Middle frontal gyrus (tissue), 1 donor: ENCODE results near the gene THAP4.

Experiments
- DNase-seq: peaks from one replicate; pipeline ENCODE4 v3.0.0-alpha.2; 2015; ENCODE audit warnings: low spot score; ENCODE audit errors: extremely low spot score

THAP4 gene

DNA sequence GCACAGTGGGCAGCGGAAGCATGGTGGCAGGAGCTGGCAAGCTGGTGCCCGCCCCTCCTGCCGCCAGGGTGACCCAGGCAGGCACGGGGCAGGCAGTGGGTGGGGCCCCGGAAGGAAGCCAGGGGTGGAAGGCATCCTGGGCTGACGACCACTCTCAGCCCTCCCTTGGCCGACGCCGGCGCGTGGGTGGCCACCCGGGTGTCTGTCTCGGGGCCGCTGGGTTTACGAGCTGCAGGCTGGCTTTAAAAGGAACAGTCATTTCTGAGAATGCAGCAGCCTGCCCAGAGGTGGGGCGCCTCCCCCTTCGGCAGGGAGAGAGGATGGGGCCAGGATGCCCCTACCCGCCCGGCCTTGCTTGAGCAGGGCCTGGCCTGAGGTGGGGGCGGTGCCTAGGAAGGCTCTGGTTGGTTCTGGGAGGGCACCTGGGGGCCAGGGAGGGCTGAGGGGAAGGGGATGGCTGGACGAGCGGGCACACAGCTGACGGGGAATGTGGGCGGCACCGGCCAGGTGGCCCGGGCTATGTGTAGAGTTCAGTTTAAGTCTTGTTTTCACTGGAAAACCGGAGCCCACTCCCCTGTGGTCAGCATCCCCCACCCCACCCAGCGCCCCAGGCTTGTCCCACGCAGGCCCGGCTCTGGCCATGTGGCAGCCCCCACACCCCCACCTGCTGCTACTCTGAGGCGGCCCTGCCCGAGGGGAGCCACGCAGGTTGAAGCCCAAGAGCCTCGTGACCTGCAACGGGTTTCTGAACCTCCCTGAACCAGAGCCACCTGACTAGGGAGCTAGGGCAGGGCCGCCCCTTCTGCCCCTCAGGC lies 72.2 kb downstream of the THAP4 start:
- no peak for DNase-seq

DNA sequence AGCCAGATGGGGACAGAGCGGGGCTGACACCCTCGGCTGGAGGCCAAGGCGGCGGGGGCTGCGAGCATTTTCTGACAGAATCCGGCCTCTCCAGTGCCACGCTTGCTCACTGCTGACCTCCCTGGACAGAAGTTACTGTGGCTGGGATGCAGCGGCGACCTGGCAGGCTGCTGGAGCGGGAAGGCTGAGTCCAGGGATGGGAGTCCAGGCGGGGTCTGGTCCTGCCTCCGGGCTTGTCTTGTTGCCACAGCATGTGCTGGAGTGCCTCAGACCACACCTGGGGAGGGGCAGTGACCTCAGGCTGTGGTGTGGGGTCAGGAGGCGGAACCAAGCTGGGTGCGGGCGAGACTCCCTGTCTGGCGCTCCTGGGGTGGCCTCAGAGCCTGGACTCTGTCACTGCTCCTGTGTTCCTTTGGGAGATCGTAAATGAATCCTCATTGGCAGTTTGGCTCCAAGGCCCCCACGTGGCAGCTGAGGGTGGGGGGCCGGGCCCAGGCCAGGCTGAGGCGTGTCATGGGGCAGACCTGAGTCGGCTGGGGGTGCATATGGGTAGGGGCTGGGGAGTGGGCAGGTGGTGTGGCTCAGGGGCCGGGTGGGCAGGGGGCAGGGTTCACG lies 72.9 kb downstream of the THAP4 start:
- DNase-seq, result no peak

- no peak for DNase-seq
Measured at GRCh38 chr2:241563571-241563980, 73.4 kb downstream of the THAP4 start.

DNA sequence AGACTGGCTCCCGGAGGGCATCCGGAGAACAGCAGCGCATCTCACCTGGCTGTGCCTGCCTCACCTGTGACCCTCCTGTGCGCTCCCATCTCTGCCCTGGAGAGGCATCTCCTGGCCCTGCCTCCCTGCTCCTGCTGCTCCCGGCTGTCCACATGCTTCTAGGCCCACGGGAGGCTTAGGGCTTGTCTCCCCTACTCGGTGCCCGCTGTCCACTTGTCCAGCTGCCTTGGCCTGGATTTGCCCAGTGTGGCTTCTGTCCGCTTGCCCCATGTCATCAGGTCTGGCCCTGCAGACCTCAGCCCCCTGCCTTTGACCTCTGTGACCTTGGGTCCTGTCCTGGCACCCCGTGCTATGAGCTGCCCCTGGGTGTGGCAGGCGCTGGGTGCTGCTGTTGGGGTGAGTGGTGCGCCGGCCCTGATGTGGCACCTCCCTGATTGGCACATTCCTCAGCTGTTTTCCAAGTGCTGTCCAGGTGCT lies 73.9 kb downstream of the THAP4 start:
- DNase-seq, result no peak

DNA sequence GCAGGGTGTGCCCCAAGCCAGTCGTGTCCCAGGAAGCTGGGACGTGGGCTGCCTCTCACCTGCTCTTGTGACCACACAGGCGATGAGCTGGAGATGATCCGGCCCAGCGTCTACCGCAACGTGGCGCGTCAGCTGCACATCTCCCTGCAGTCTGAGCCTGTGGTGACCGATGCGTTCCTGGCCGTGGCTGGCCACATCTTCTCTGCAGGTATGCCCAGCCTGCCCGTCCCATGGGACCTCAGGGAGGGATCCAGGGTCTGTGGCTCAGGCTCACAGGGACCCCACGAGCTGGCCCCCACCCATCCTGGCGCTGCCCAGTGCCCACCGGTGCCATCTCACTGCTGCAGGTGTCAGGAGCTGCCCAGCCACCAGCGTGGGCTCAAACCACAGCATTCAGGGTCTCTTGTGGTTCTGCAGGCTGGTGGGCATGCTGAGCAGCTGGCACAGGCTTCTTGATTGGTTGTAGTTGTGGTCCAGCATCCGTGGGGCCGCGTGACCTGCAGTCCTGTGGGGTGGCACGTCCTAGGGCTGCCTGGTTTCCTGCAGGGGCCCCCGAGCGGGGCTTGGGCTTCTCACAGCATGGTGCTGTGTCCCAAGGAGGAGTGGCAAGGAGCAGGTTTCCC lies 74.6 kb downstream of the THAP4 start:
- DNase-seq, result no peak

DNA sequence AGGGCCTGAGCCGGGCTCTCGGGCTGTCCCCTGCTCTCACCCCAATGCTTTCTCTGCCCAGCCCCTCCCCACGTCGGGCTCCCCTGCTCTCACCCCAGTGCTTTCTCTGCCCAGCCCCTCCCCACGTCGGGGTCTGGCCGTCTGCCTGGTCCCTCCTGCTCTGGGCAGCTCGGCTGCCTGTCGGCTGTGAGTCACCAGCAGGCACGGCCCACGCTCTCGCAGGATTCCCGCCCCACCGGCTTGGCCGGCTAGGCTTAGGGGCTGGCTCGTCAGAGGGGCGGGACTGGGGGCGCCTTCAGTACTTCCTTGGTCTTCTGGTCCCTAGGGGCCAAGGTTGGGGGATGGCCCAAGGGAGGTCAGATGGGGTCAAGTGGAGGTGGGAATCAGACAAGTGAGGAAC lies 75.1 kb downstream of the THAP4 start:
- DNase-seq, result no peak

- DNase-seq, result no peak
Measured at GRCh38 chr2:241560883-241561474, 76.0 kb downstream of the THAP4 start.

GRCh38 chr2:241560162-241560882 lies 76.6 kb downstream of the THAP4 start:
- no peak for DNase-seq

GRCh38 chr2:241559323-241560161 lies 77.4 kb downstream of the THAP4 start:
- DNase-seq, result peak; percentile 74

- DNase-seq, result no peak
Measured at GRCh38 chr2:241558532-241559322, 78.2 kb downstream of the THAP4 start, which contains the start of gene BOK. TSS of gene BOK (plus strand) at chr2:241558745. CDS start at chr2:241559484, 739 bp downstream.

GRCh38 chr2:241556746-241557145 lies 80.2 kb downstream of the THAP4 start:
- no peak for DNase-seq

- no peak for DNase-seq
Measured at GRCh38 chr2:241555711-241556110, 81.2 kb downstream of the THAP4 start.

DNA sequence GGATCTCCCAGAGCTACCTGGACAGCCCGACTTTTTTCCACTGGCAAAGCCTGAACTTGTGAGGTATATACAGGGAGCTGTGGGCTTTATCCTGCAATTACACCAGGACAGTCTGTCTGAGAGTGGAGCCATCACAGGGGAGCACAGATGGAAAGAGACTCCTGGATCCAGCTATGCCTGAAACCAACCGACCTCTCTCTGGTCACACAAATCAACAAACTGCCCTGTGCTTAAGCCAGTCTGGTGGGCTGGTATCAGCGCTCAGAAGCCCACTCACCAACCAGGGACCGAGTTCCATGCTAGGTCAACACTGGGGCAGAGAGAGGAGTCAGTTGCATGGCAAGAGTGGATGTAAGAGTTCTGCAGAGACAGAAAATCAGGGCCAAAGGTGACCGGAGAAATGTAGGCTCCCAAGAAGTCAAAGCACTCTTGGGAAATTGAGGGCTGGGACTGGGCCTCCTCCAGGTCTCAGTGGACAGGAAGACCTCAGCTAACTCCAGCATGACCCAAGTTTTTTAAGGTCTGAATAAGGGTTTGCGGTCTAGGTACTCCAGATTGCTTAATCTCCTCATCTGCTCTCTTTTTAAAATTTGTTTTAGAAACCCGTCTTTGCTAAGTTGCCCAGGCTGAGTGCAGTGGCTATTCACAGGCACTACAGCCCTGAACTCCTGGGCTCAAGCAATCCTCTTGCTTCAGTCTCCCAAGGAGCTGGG lies 82.2 kb downstream of the THAP4 start:
- no peak for DNase-seq

DNA sequence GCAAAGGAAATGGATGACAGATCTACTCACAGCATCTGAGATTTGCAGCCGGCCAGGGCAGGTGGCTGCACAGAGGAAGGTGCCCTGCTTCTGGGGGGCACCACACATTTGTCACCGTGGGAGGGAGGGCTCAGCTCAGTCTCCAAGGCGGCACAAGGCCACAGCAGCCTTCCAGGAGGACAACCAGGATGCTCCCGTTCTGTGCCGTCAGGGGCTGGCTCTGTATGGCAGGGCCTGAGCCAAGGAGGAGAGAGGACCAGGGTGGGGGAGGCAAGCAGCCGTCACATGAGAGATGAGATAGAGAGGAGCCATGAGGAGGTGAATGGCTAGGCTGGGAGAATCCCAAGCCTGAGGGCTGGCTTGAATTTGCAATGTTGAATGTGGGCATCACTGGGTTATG lies 83.0 kb downstream of the THAP4 start:
- no peak for DNase-seq

DNA sequence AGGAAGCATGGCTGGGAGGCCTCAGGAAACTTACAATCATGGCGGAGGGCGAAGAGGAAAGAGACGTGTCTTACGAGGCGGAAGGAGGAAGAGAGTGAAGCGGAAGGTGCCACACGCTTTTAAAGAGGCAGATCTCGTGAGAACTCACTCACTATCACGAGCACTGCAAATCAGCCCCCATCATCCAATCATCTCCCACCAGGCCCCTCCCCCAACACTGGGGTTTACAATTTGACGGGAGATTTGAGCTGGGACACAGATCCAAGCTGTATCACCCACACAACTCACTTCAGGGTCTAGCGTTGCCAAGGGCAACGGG lies 83.5 kb downstream of the THAP4 start:
- no peak for DNase-seq

GRCh38 chr2:241551998-241552737 lies 84.8 kb downstream of the THAP4 start:
- no peak for DNase-seq

GRCh38 chr2:241551599-241551997 lies 85.4 kb downstream of the THAP4 start:
- no peak for DNase-seq
